Measurements from ENCODE around the gene BMP8A.
"Not testable (repeated sequence)": the region's sequence is repeated elsewhere in the genome, so short reads cannot be mapped to it uniquely, and the experiment has no call there.

BMP8A gene

GRCh38 chr1:39467108-39467720, 24.2 kb upstream of the BMP8A start:
- H3K27me3 ChIP-seq (ENCODE audit: control insufficient read depth, insufficient read depth, low read length); H3K4me3 ChIP-seq (ENCODE audit: low read length); H3K4me1 ChIP-seq (ENCODE audit: control insufficient read depth, insufficient read depth, low read length); H3K27ac ChIP-seq (ENCODE audit: low read depth, low read length); H3K9ac ChIP-seq (ENCODE audit: low read length): not testable (repeated sequence)
- peaks cover 54% of the 10 kb centered on the region for H3K36me3 ChIP-seq (ENCODE audit: control insufficient read depth, insufficient read depth, low read length)

GRCh38 chr1:39469150-39469549, 22.3 kb upstream of the BMP8A start:
- H3K36me3 ChIP-seq (ENCODE audit: control insufficient read depth, insufficient read depth, low read length): peaks cover 45% of the 10 kb centered on the region
- peaks cover 5% of the 10 kb centered on the region for H3K4me1 ChIP-seq (ENCODE audit: control insufficient read depth, insufficient read depth, low read length)
- H3K27me3 ChIP-seq (ENCODE audit: control insufficient read depth, insufficient read depth, low read length): no peaks in the 10 kb centered on the region
- peak overlapping the region; percentile 4 for H3K9ac ChIP-seq (ENCODE audit: low read length)
- no peak overlapping the region for H3K4me3 ChIP-seq (ENCODE audit: low read length)
- no peak overlapping the region for H3K27ac ChIP-seq (ENCODE audit: low read depth, low read length)

GRCh38 chr1:39470040-39470439, 21.4 kb upstream of the BMP8A start:
- H3K27ac ChIP-seq (ENCODE audit: low read depth, low read length): no peak overlapping the region
- H3K36me3 ChIP-seq (ENCODE audit: control insufficient read depth, insufficient read depth, low read length): peaks cover 41% of the 10 kb centered on the region
- H3K27me3 ChIP-seq (ENCODE audit: control insufficient read depth, insufficient read depth, low read length): no peaks in the 10 kb centered on the region
- H3K4me3 ChIP-seq (ENCODE audit: low read length): no peak overlapping the region
- H3K4me1 ChIP-seq (ENCODE audit: control insufficient read depth, insufficient read depth, low read length): peaks cover 5% of the 10 kb centered on the region
- H3K9ac ChIP-seq (ENCODE audit: low read length): no peak overlapping the region

DNA sequence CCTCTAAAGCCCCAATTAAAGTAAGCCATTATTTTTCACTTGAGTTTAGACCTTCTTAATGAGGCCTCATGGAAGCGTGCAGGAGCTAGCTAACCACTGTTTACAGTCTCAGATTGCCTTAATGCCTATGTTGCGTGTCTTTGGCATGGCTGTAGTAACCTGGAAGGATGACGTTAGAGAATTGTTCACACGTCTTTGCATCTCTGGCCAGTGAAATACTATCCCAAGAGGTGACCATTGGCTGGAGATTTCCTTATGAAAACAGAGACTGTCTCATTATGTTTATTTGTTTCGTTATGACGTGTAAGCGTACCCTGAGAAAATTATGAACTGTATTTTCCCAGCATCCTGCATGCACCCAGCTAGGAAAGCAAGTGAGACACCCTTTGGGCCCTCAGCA, 18.6 kb upstream of the BMP8A start:
- Histone ChIP-seq H3K4me1 (ENCODE audit: control insufficient read depth, insufficient read depth, low read length) (no peaks in the 10 kb centered on the region), H3K27ac (ENCODE audit: low read depth, low read length) (no peak overlapping the region), H3K9ac (ENCODE audit: low read length) (no peak overlapping the region), H3K36me3 (ENCODE audit: control insufficient read depth, insufficient read depth, low read length) (peaks cover 29% of the 10 kb centered on the region), H3K27me3 (ENCODE audit: control insufficient read depth, insufficient read depth, low read length) (no peaks in the 10 kb centered on the region), H3K4me3 (ENCODE audit: low read length) (no peak overlapping the region)

GRCh38 chr1:39473324-39473723, 18.1 kb upstream of the BMP8A start:
- Histone ChIP-seq H3K4me1 (ENCODE audit: control insufficient read depth, insufficient read depth, low read length) (peaks cover 2% of the 10 kb centered on the region), H3K27me3 (ENCODE audit: control insufficient read depth, insufficient read depth, low read length) (no peaks in the 10 kb centered on the region), H3K27ac (ENCODE audit: low read depth, low read length) (no peak overlapping the region), H3K36me3 (ENCODE audit: control insufficient read depth, insufficient read depth, low read length) (peaks cover 29% of the 10 kb centered on the region), H3K4me3 (ENCODE audit: low read length) (no peak overlapping the region), H3K9ac (ENCODE audit: low read length) (no peak overlapping the region)

DNA sequence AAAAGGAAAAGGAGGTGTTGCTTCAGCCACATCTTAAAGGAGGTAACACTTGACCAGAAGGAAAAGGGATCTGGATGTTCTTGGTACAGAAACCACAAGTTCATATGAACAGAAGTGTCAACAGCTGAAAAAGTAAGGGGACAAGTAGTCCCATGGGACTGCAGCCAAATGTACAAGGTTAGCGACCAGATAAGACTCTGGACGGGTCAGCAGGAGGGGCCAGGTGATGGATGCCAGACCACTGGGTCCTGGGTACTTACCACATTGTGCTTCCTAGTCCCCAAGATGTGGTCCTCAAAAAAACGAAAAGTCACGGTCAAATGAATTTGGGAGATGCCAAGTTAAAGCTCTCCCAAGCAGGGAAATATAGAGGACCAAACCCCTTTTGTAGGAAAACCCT, 16.6 kb upstream of the BMP8A start:
- Histone ChIP-seq H3K27ac (ENCODE audit: low read depth, low read length) (no peak overlapping the region), H3K4me1 (ENCODE audit: control insufficient read depth, insufficient read depth, low read length) (peaks cover 2% of the 10 kb centered on the region), H3K36me3 (ENCODE audit: control insufficient read depth, insufficient read depth, low read length) (peaks cover 23% of the 10 kb centered on the region), H3K4me3 (ENCODE audit: low read length) (no peak overlapping the region), H3K9ac (ENCODE audit: low read length) (no peak overlapping the region), H3K27me3 (ENCODE audit: control insufficient read depth, insufficient read depth, low read length) (no peaks in the 10 kb centered on the region)

GRCh38 chr1:39475551-39475950, 15.9 kb upstream of the BMP8A start:
- H3K27ac ChIP-seq (ENCODE audit: low read depth, low read length); H3K4me3 ChIP-seq (ENCODE audit: low read length); H3K4me1 ChIP-seq (ENCODE audit: control insufficient read depth, insufficient read depth, low read length); H3K9ac ChIP-seq (ENCODE audit: low read length); H3K27me3 ChIP-seq (ENCODE audit: control insufficient read depth, insufficient read depth, low read length): not testable (repeated sequence)
- H3K36me3 ChIP-seq (ENCODE audit: control insufficient read depth, insufficient read depth, low read length): peaks cover 22% of the 10 kb centered on the region

DNA sequence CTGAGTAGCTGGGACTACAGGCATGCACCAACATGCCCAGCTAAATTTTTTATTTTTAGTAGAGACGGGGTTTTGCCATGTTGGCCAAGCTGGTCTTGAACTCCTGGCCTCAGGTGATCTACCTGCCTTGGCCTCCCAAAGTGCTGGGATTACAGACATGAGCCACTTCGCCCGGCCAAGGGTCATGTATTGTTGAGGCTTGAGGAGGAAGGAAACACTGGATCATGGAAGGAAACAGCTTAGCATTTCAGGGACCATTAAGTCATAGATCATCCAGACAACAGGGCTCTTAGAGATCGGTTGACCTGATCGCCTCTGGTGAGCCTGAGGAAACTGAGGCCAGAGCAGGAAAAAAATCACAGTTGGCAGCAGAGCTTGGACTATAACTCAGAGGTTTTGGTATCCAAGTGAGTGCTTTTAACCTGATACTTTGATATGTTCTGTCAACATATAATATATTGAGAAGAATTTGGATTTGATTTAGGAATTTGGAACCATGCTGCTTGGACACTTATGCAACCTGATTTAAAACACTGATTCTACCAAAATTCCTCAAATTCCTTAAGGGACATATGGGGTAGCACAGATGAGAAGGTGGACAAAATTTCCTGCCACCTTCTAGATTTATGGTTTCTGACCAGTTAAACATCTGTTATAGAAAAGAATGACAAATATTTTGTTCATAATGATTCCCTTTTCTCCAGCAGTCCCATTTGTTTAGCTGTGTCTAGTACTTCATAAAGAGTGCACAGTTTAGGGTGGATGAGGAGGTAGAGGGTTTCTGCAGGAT, 13.1 kb upstream of the BMP8A start:
- Histone ChIP-seq H3K9ac (ENCODE audit: low read length) (no peak overlapping the region), H3K27ac (ENCODE audit: low read depth, low read length) (no peak overlapping the region), H3K36me3 (ENCODE audit: control insufficient read depth, insufficient read depth, low read length) (peaks cover 27% of the 10 kb centered on the region), H3K27me3 (ENCODE audit: control insufficient read depth, insufficient read depth, low read length) (no peaks in the 10 kb centered on the region), H3K4me3 (ENCODE audit: low read length) (no peak overlapping the region), H3K4me1 (ENCODE audit: control insufficient read depth, insufficient read depth, low read length) (peaks cover 2% of the 10 kb centered on the region)

- Histone ChIP-seq H3K27me3 (ENCODE audit: control insufficient read depth, insufficient read depth, low read length) (no peaks in the 10 kb centered on the region), H3K9ac (ENCODE audit: low read length) (no peak overlapping the region), H3K36me3 (ENCODE audit: control insufficient read depth, insufficient read depth, low read length) (peaks cover 41% of the 10 kb centered on the region), H3K4me1 (ENCODE audit: control insufficient read depth, insufficient read depth, low read length) (peaks cover 2% of the 10 kb centered on the region), H3K4me3 (ENCODE audit: low read length) (no peak overlapping the region), H3K27ac (ENCODE audit: low read depth, low read length) (no peak overlapping the region)
Measured at GRCh38 chr1:39481289-39481688, 10.1 kb upstream of the BMP8A start.

DNA sequence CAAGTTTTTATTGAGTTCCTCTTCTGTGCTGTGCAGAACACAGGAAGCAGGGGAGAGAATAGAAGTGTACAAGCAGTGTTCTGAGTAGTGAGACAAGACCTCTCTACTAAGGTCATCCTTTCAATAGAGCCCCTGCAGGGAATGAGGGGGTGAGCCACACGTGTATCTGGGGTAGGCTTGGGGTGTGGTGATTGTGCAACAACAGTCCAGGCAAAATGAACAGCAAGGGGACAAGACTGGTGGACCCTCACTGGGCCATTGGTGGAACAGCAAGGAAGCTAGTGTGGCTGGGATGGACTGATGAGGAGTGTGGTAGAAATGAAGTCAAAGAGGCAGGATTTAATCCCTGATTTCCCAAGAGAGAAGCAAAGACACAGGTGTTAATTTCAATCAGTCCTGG, 8.2 kb upstream of the BMP8A start:
- no peak overlapping the region for H3K27ac ChIP-seq (ENCODE audit: low read depth, low read length)
- peaks cover 48% of the 10 kb centered on the region for H3K36me3 ChIP-seq (ENCODE audit: control insufficient read depth, insufficient read depth, low read length)
- no peak overlapping the region for H3K4me3 ChIP-seq (ENCODE audit: low read length)
- no peaks in the 10 kb centered on the region for H3K27me3 ChIP-seq (ENCODE audit: control insufficient read depth, insufficient read depth, low read length)
- H3K4me1 ChIP-seq (ENCODE audit: control insufficient read depth, insufficient read depth, low read length): peaks cover under 1% of the 10 kb centered on the region
- no peak overlapping the region for H3K9ac ChIP-seq (ENCODE audit: low read length)

DNA sequence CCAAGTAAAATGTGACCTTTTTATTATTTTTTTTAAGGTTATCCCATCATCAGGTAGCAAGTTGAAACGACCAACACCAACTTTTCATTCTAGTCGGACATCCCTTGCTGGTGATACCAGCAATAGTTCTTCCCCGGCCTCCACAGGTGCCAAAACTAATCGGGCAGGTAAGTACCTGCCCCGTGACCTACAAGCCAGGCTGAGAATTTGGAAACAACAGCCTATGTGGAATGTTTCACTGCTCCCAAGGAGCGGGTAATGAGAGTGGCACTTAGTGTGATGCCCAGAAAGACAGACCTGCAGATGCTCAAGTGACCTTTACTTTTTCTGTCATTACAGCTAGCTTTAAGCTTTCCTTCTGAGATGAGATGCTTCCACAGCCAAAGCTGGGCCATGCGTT, 6.9 kb upstream of the BMP8A start:
- H3K36me3 ChIP-seq (ENCODE audit: control insufficient read depth, insufficient read depth, low read length): peaks cover 44% of the 10 kb centered on the region

DNA sequence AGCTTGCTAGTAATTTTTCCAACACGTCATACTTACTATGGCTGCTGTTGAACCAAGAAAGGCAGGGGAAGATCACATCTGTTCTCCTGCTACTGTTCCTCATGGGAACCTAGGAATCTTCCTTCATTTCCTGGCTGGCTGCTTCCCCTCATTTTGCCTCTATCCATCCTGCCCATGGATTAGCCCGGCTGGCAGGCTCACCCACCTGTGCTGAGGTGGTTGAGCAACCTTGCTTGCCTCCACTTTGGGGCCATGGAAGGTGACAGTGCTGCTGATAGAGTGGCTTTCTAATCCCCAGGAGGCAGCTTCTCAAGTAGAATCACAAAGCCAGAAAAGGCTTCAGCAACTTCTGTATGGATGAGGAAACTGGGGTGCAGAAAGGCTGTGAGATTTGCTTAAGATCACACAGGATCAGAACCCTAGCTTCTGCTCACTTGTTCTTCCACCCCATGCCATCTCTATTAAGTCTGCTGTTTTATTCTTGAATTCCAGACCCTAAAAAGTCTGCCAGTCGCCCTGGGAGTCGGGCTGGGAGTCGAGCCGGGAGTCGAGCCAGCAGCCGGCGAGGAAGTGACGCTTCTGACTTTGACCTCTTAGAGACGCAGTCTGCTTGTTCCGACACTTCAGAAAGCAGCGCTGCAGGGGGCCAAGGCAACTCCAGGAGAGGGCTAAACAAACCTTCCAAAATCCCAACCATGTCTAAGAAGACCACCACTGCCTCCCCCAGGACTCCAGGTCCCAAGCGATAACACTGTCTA, 6.2 kb upstream of the BMP8A start:
- no peaks in the 10 kb centered on the region for H3K27me3 ChIP-seq (ENCODE audit: control insufficient read depth, insufficient read depth, low read length)
- no peak overlapping the region for H3K9ac ChIP-seq (ENCODE audit: low read length)
- H3K4me1 ChIP-seq (ENCODE audit: control insufficient read depth, insufficient read depth, low read length): no peaks in the 10 kb centered on the region
- peaks cover 40% of the 10 kb centered on the region for H3K36me3 ChIP-seq (ENCODE audit: control insufficient read depth, insufficient read depth, low read length)
- H3K4me3 ChIP-seq (ENCODE audit: low read length): no peak overlapping the region
- H3K27ac ChIP-seq (ENCODE audit: low read depth, low read length): no peak overlapping the region

More for the DNA sequence above, 6.9 kb upstream of the BMP8A start:
- no peaks in the 10 kb centered on the region for H3K4me1 ChIP-seq (ENCODE audit: control insufficient read depth, insufficient read depth, low read length)
- H3K27ac ChIP-seq (ENCODE audit: low read depth, low read length): no peak overlapping the region
- no peaks in the 10 kb centered on the region for H3K27me3 ChIP-seq (ENCODE audit: control insufficient read depth, insufficient read depth, low read length)
- no peak overlapping the region for H3K9ac ChIP-seq (ENCODE audit: low read length)
- H3K4me3 ChIP-seq (ENCODE audit: low read length): no peak overlapping the region
